Stimulated activated CD4-positive, alpha-beta T cell treated with anti-CD3 and anti-CD28 coated beads, Interleukin-12 subunit alpha, Interleukin-12 subunit beta, amount 100 ng/mL, for 24 hours (primary cell): ENCODE results near the gene LCN15.
"Not testable (repeated sequence)": the region's sequence is repeated elsewhere in the genome, so short reads cannot be mapped to it uniquely, and the experiment has no call there.

Experiments used
- DNase-seq, 2 experiments: peaks; one replicate each; pipeline ENCODE4 v3.0.0-alpha.2; 2020; ENCODE audit warnings: low read depth in 2 of 2

LCN15 gene, protein sequence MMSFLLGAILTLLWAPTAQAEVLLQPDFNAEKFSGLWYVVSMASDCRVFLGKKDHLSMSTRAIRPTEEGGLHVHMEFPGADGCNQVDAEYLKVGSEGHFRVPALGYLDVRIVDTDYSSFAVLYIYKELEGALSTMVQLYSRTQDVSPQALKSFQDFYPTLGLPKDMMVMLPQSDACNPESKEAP

DNA sequence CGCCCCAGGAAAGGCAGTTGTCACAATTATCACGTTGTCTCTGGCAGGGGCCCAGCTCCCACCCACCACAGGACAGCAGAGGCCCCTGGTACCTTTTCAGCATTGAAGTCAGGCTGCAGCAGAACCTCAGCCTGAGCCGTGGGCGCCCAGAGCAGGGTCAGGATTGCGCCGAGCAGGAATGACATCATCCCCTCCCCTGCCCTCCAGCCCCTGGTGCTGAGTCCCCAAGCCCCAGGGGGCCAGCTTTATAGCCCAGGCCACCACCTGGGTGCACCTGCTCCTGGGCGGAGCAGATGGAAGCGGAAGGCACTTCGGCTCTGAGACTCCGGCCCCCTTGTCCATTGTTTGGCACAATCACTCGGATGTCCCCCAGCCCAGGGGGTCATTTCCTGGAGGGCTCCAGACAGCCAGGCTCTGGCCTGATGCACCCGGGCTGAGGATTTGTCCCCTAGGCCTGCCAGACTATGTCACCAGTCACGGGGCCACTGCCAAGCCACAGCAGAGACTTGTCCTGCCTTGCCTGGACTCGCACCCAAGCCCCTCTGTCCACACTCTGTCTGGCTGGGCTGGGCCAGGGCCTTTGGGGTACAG is at the start of gene LCN15:
Gene LCN15, minus strand, starts transcription at position 218 of the 591 bp plus-strand sequence. Its CDS starts 30 bp downstream, at position 188.
- no peak for DNase-seq

GRCh38 chr9:136808806-136809158 is 44.5 kb upstream of the LCN15 start:
- no peak for DNase-seq

GRCh38 chr9:136808075-136808805 is 43.9 kb upstream of the LCN15 start:
- DNase-seq, result no peak

- DNase-seq, result peak; percentile 61 to 72
These were observed 43.2 kb upstream of the LCN15 start, which contains the start of gene RABL6 for GRCh38 chr9:136807281-136808074. TSS of gene RABL6 (plus strand) at chr9:136807948. CDS start at chr9:136808197, 249 bp downstream.

- no peak for DNase-seq
These were observed 42.4 kb upstream of the LCN15 start for GRCh38 chr9:136806631-136807201.

GRCh38 chr9:136806067-136806466 is 41.7 kb upstream of the LCN15 start:
- DNase-seq, result no peak

DNA sequence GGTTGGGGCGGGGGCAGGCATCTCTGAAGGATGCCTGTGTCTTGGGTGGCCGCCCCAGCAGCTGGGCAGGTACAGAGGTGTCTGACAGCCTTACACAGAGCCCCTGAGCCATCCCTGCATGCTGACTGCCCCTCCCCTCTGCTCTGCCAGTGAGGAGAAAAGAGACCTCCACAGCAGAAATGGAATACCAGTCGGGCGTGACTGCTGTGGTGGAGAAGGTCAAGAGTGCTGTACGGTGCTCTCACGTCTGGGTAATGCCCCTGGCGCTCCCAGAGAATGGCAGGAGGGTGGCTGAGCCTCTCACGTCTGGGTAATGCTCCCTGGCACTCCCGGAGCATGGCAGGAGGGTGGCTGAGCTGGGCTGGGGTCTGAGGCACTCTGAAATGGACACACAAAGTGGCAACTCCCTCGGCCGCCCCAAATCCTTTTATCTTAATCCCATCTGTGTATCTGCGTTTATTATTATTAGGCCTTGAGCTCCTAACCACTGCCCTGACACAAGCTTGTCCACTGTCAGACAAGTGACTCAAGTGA is 41.0 kb upstream of the LCN15 start:
- DNase-seq, result no peak

DNA sequence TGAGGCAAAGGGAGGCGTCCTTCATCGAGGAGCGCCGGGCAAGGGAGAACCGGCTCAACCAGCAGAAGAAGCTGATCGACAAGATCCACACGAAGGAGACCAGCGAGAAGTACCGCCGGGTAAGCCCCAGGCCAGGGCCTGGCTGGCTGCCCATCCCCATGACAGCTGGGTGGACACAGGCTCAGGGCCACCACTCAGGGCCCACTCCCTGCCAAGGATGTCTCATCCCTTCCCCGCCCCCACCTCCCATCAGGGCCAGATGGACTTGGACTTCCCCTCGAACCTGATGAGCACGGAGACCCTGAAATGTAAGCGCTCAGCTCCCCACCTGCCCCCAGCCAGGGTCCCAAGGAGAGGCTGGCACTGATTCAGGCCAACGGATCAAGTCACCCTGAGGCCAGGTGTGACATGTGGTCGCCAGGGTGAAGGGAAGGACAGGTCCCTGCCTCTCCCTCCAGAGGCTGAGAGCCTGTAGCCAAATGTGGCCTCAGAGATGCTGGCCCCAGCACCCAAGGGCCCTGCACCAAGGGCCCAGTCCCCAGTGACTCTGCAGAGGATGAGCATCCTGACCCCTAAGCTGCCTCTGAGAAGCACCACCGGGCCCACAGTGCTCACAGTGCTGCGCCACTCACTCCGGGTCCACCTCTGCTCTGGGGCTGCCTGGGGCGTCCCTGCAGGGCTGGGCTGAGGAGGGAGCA is 40.3 kb upstream of the LCN15 start:
- DNase-seq, result no peak

DNA sequence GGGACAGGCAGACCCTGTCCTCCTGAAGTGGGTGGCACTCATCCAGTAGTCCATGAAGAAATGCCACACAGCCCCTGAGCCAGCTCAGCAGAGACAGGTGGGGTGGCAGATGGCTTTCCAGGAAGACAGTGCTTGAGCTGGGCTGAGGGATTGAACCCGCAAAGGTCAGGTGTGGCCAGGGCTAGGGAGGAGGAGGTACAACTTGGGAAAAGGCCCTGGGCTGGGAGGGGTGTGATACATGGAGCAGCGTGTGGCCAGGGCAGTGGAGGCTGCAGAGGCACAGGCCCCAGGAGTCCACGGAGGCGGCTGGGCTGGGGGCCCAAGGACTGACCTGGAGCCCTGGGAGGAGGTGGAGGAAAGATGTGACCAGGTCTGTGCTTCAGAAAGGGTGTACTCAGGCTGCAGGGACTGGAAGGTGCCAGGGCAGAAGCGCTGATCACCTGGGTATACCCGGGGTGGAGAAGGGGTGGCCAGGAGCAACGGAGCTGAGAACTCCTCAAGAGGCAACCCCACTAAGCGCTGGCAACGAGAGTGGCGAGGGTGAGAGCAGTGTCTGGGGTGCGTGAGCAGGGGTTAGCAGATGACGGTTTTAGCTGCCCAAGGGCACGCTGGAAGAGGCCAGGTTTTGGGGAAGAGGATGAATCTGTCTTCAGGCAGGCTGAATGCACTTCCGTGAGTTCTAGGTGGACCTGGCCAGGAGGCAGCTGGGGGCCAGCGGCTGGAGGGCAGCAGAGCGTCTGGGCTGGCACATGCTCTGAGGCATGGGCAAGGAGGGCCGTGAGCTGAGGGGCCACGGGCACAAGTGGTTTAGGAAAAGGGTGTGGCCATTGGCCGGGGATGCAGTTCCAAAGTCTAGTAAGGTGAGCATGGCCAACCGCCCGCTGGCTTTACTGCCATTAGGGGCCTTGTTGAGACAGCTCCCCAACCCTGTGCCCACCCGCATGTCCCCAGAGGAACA is 39.5 kb upstream of the LCN15 start:
- DNase-seq, result no peak

- not testable (repeated sequence) for DNase-seq
These were observed 38.8 kb upstream of the LCN15 start for GRCh38 chr9:136803009-136803550.

GRCh38 chr9:136802321-136802720 is 38.0 kb upstream of the LCN15 start:
- no peak for DNase-seq

GRCh38 chr9:136799854-136800657 is 35.7 kb upstream of the LCN15 start:
- DNase-seq, result peak; percentile 64 to 81

GRCh38 chr9:136799079-136799853 is 34.9 kb upstream of the LCN15 start:
- no peak for DNase-seq

DNA sequence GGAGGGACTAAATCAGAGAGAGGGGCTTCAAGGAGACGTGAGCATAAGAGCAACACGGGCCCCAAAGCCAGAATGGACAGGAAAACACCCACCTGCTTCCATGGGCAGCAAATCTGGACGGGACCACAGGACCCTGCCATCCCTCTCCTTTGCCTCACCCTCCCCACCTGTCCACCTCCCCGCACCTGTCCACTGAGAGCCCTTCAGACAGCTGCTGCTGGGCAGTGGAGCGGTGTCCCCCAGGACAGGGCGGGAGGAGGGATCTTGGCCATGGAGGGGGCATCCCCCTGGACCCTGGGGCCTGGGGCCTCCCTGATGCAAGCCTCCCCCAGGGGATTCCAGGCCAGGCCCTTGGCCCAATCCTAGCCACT is 34.4 kb upstream of the LCN15 start:
- no peak for DNase-seq

GRCh38 chr9:136796775-136797347 is 32.5 kb upstream of the LCN15 start:
- not testable (repeated sequence) for DNase-seq

GRCh38 chr9:136796238-136796774 is 32.0 kb upstream of the LCN15 start, which contains the start of gene CCDC183:
TSS of gene CCDC183 (plus strand) at chr9:136796338. CDS start at chr9:136796398, 60 bp downstream.
- no peak for DNase-seq

GRCh38 chr9:136795000-136795348 is 30.7 kb upstream of the LCN15 start:
- no peak for DNase-seq
